H1 (cell line): Measurements from ENCODE around the gene HAGH. TPM values are rescaled to one million over a fixed set of nuclear protein-coding genes. Genes with fewer than 3 reads are reported as not detected.

Experiments used
- CTCF ChIA-PET: fragments of 300-600 bp; sonication (Branson Sonifier 250); formaldehyde crosslinking; loops from one replicate; lab custom pipeline; 2021; ENCODE audit not compliant: partially characterized antibody; lab: Charles Lee
- POLR2A ChIA-PET: fragments of 300-600 bp; sonication (Branson Sonifier 250); formaldehyde crosslinking; loops from one replicate; lab custom pipeline; 2021; ENCODE audit warnings: inconsistent platforms; ENCODE audit not compliant: partially characterized antibody; lab: Charles Lee
- DNase-seq, 2 experiments: peaks; one replicate each; pipeline versions ENCODE4 v3.0.0 to v3.0.0-alpha.2; 2010 to 2022; ENCODE audit warnings: low spot score in 2 of 2, low read depth in 1 of 2, mixed read lengths in 1 of 2
- FAIRE-seq: peaks from 2 replicates; lab custom pipeline; 2011; peaks lifted over from hg19 to GRCh38; lab: Jason Lieb, UNC
- H2AFZ ChIP-seq: 2 replicates; pipeline ENCODE4 v1.8.1; 2012; ENCODE audit warnings: low read length, inconsistent platforms
- H2AK5ac ChIP-seq: 2 replicates; pipeline ENCODE4 v1.6.1; 2013; ENCODE audit warnings: low read depth, low read length
- H2BK120ac ChIP-seq: replicated peaks from 2 replicates; pipeline ENCODE3; 2013; ENCODE audit warnings: low read depth, low read length, inconsistent platforms
- H2BK12ac ChIP-seq: 2 replicates; pipeline ENCODE4 v1.6.1; 2013; ENCODE audit warnings: low read depth, low read length
- H2BK15ac ChIP-seq: 2 replicates; pipeline ENCODE4 v1.6.1; 2013; ENCODE audit warnings: low read length
- H2BK20ac ChIP-seq: 2 replicates; pipeline ENCODE4 v1.6.1; 2013; ENCODE audit warnings: low read length
- H2BK5ac ChIP-seq: 2 replicates; pipeline ENCODE4 v1.6.1; 2013; ENCODE audit warnings: low read depth, low read length
- H3K14ac ChIP-seq: 2 replicates; pipeline ENCODE4 v1.6.1; 2013; ENCODE audit warnings: inconsistent platforms; ENCODE audit not compliant: insufficient read length
- H3K18ac ChIP-seq: 2 replicates; pipeline ENCODE4 v1.6.1; 2013; ENCODE audit warnings: low read length; ENCODE audit errors: extremely low read depth
- H3K23ac ChIP-seq: 2 replicates; pipeline ENCODE4 v1.6.1; 2013; ENCODE audit warnings: inconsistent platforms; ENCODE audit not compliant: insufficient read length
- H3K23me2 ChIP-seq: 2 replicates; pipeline ENCODE4 v1.6.1; 2013; ENCODE audit warnings: low read depth, low read length
- H3K27ac ChIP-seq: 2 replicates; pipeline ENCODE4 v1.6.1; 2011; ENCODE audit warnings: low read depth, low read length, inconsistent platforms
- H3K27me3 ChIP-seq, 4 experiments: replicated peaks in 1 of 4; 1 replicate in 1 of 4; 2 replicates in 3 of 4; pipeline versions ENCODE4 v1.6.1 to v1.8.1; 2011 to 2013; ENCODE audit warnings: low read length in 3 of 4, mild to moderate bottlenecking in 3 of 4, inconsistent platforms in 2 of 4, mixed read lengths in 2 of 4, moderate library complexity in 1 of 4; ENCODE audit not compliant: control insufficient read depth in 3 of 4, insufficient read depth in 3 of 4; ENCODE audit errors: extremely low read depth in 1 of 4
- H3K36me3 ChIP-seq, 4 experiments: 2 replicates each; pipeline versions ENCODE4 v1.6.1 to v1.8.1; 2011 to 2013; ENCODE audit warnings: mild to moderate bottlenecking in 4 of 4, low read length in 3 of 4, moderate library complexity in 2 of 4, control low read depth in 1 of 4, inconsistent platforms in 1 of 4; ENCODE audit not compliant: insufficient read depth in 4 of 4, control insufficient read depth in 2 of 4
- H3K4ac ChIP-seq: replicated peaks from 2 replicates; pipeline ENCODE3; 2013; ENCODE audit warnings: low read length, low read depth, mixed read lengths, inconsistent platforms; ENCODE audit not compliant: insufficient read length
- H3K4me1 ChIP-seq, 4 experiments: replicated peaks in 1 of 4; 1 replicate in 1 of 4; 2 replicates in 3 of 4; pipeline versions ENCODE4 v1.6.1 to v1.8.1; 2011 to 2013; ENCODE audit warnings: low read length in 3 of 4, inconsistent platforms in 2 of 4, mixed read lengths in 1 of 4; ENCODE audit not compliant: insufficient read depth in 4 of 4, control insufficient read depth in 3 of 4
- H3K4me2 ChIP-seq, 2 experiments: 2 replicates each; pipeline versions ENCODE4 v1.6.1 to v1.8.1; 2011 to 2013; ENCODE audit warnings: low read depth in 2 of 2, low read length in 2 of 2, control low read depth in 1 of 2, inconsistent platforms in 1 of 2, mild to moderate bottlenecking in 1 of 2; ENCODE audit not compliant: insufficient read depth in 1 of 2
- H3K4me3 ChIP-seq, 4 experiments: fragments of 200-600, 300-600 bp in 1 of 4; sonication (generic), shearing (Covaris generic), sonication (Bioruptor Twin) in 1 of 4; 2 replicates each; pipeline versions ENCODE4 v1.5.1 to v1.8.1; 2011 to 2016; ENCODE audit warnings: low read length in 4 of 4, low read depth in 3 of 4, control low read depth in 2 of 4, inconsistent platforms in 2 of 4, mild to moderate bottlenecking in 2 of 4, mixed read lengths in 1 of 4, moderate library complexity in 1 of 4; ENCODE audit not compliant: insufficient read depth in 2 of 4; ENCODE audit errors: extremely low read depth in 1 of 4
- H3K56ac ChIP-seq: replicated peaks from 2 replicates; pipeline ENCODE3; 2013; ENCODE audit warnings: low read depth, mild to moderate bottlenecking, mixed read lengths, low read length, inconsistent platforms; ENCODE audit not compliant: insufficient read length
- H3K79me1 ChIP-seq: 2 replicates; pipeline ENCODE4 v1.6.1; 2013; ENCODE audit warnings: low read depth, low read length, control low read depth
- H3K79me2 ChIP-seq, 2 experiments: 2 replicates each; pipeline versions ENCODE4 v1.6.1 to v1.8.1; 2012 to 2013; ENCODE audit warnings: low read length in 2 of 2, mild to moderate bottlenecking in 2 of 2, inconsistent platforms in 1 of 2; ENCODE audit not compliant: insufficient read depth in 2 of 2, control insufficient read depth in 1 of 2
- H3K9ac ChIP-seq, 4 experiments: replicated peaks in 1 of 4; 1 replicate in 1 of 4; 2 replicates in 3 of 4; pipeline versions ENCODE4 v1.6.1 to v1.8.1; 2011 to 2013; ENCODE audit warnings: low read depth in 3 of 4, low read length in 3 of 4, control low read depth in 2 of 4, mild to moderate bottlenecking in 2 of 4, moderate library complexity in 2 of 4, inconsistent platforms in 1 of 4; ENCODE audit errors: extremely low read depth in 1 of 4
- H3K9me3 ChIP-seq, 2 experiments: 2 replicates each; pipeline versions ENCODE4 v1.6.1 to v1.8.1; 2012 to 2013; ENCODE audit warnings: mild to moderate bottlenecking in 2 of 2, moderate library complexity in 2 of 2, control low read depth in 1 of 2, inconsistent platforms in 1 of 2, low read depth in 1 of 2, low read length in 1 of 2, mixed read lengths in 1 of 2; ENCODE audit not compliant: insufficient read depth in 2 of 2
- H4K20me1 ChIP-seq, 2 experiments: replicated peaks in 1 of 2; 2 replicates each; pipeline versions ENCODE3 to v1.8.1; 2011 to 2013; ENCODE audit warnings: inconsistent platforms in 2 of 2, low read length in 2 of 2, mild to moderate bottlenecking in 1 of 2; ENCODE audit not compliant: insufficient read depth in 2 of 2, control insufficient read depth in 1 of 2
- H4K5ac ChIP-seq: 2 replicates; pipeline ENCODE4 v1.6.1; 2013; ENCODE audit warnings: low read length, low read depth, mixed read lengths, inconsistent platforms; ENCODE audit not compliant: insufficient read length
- H4K8ac ChIP-seq: 2 replicates; pipeline ENCODE4 v1.8.0; 2013; ENCODE audit warnings: mild to moderate bottlenecking, moderate library complexity, low read length, inconsistent platforms; ENCODE audit not compliant: insufficient read depth; ENCODE audit errors: extremely low read depth
- H4K91ac ChIP-seq: replicated peaks from 2 replicates; pipeline ENCODE3; 2013; ENCODE audit warnings: low read length, mixed read lengths, inconsistent platforms; ENCODE audit not compliant: insufficient read length
- ATF2 ChIP-seq: IDR thresholded peaks from 2 replicates; pipeline ENCODE4 v1.6.1; 2012; ENCODE audit warnings: low read length, inconsistent platforms
- BCL11A ChIP-seq, 2 experiments: IDR thresholded peaks; one replicate each; pipeline ENCODE4 v1.6.1; 2011; ENCODE audit warnings: low read depth in 2 of 2, low read length in 2 of 2, mild to moderate bottlenecking in 2 of 2
- EGR1 ChIP-seq: IDR thresholded peaks from 2 replicates; pipeline ENCODE4 v1.6.1; 2011; ENCODE audit warnings: low read depth, low read length, borderline replicate concordance
- EP300 ChIP-seq, 2 experiments: IDR thresholded peaks; 1 replicate in 1 of 2; 2 replicates in 1 of 2; pipeline ENCODE4 v1.6.1; 2011 to 2012; ENCODE audit warnings: low read depth in 2 of 2, low read length in 2 of 2, mild to moderate bottlenecking in 2 of 2, borderline replicate concordance in 1 of 2, inconsistent platforms in 1 of 2, moderate library complexity in 1 of 2
- POLR2AphosphoS5 ChIP-seq: IDR thresholded peaks from 2 replicates; pipeline ENCODE4 v1.6.1; 2011; ENCODE audit warnings: low read depth, low read length
- RNF2 ChIP-seq: fragments of 200-900, 300-1000 bp; sonication (generic); IDR thresholded peaks from 2 replicates; pipeline ENCODE4 v1.7.1; 2016; ENCODE audit warnings: borderline replicate concordance, low read depth, mild to moderate bottlenecking, antibody characterized with exemption, low read length; ENCODE audit not compliant: poor library complexity, severe bottlenecking; ENCODE audit errors: missing control alignments
- RXRA ChIP-seq: IDR thresholded peaks from 2 replicates; pipeline ENCODE4 v1.6.1; 2011; ENCODE audit warnings: low read depth, mild to moderate bottlenecking, low read length, moderate library complexity; ENCODE audit not compliant: insufficient read depth
- SIX5 ChIP-seq: IDR thresholded peaks from 2 replicates; pipeline ENCODE4 v1.6.1; 2011; ENCODE audit warnings: mild to moderate bottlenecking, low read depth, low read length
- TAF1 ChIP-seq: IDR thresholded peaks from 2 replicates; pipeline ENCODE4 v1.6.1; 2011; ENCODE audit warnings: mild to moderate bottlenecking, low read depth, low read length
- ZNF274 ChIP-seq: IDR thresholded peaks from 2 replicates; pipeline ENCODE4 v1.7.0; 2012; ENCODE audit warnings: low read length, borderline replicate concordance; ENCODE audit errors: extremely low read depth
- WGBS, 2 experiments: shearing (Covaris generic) in 1 of 2; methylation state at CpG; one replicate each; pipeline versions ENCODE4 v1.1.6 to v1.1.7; 2013 to 2015; ENCODE audit warnings: low lambda C conversion rate in 2 of 2, mixed read lengths in 2 of 2, inconsistent platforms in 1 of 2, low coverage in 1 of 2, missing lambda C conversion rate in 1 of 2; ENCODE audit not compliant: insufficient replicate concordance in 2 of 2, insufficient coverage in 1 of 2, insufficient read length in 1 of 2; ENCODE audit errors: extremely low coverage in 1 of 2, missing lambda C conversion rate in 1 of 2; 5-methylcytosine and 5-hydroxymethylcytosine counted together
- polyA plus RNA-seq, 7 experiments: library from polyadenylated mRNA; depleted of rRNA in 3 of 7; stranded (reverse) in 5 of 7; unstranded in 2 of 7; fragments of >200 nt in 5 of 7; fragments of 200-250 nt in 2 of 7; gene quantifications; 1 replicate in 5 of 7; 2 replicates in 1 of 7; 4 replicates in 1 of 7; pipeline versions ENCODE4 v1.2.1 to v1.2.3, GENCODE V29; 2011 to 2013; ENCODE audit warnings: missing spikeins in 2 of 7, mixed read lengths in 2 of 7
- total RNA-seq: library from RNA; stranded (reverse); fragmentation: NEBNext Ultra II Directional; extraction: Animal tissue kit (Norgen Biotek cat#: 25700); gene quantifications from 2 replicates; pipeline ENCODE4 v1.2.1, GENCODE V29; 2021

The HAGH gene
- total and polyA plus RNA-seq, 2 of the 8 experiments (the other 6 are each of a cell fraction or from before 2014, with no cell fraction given) = 28.7 to 40.6 TPM

DNA sequence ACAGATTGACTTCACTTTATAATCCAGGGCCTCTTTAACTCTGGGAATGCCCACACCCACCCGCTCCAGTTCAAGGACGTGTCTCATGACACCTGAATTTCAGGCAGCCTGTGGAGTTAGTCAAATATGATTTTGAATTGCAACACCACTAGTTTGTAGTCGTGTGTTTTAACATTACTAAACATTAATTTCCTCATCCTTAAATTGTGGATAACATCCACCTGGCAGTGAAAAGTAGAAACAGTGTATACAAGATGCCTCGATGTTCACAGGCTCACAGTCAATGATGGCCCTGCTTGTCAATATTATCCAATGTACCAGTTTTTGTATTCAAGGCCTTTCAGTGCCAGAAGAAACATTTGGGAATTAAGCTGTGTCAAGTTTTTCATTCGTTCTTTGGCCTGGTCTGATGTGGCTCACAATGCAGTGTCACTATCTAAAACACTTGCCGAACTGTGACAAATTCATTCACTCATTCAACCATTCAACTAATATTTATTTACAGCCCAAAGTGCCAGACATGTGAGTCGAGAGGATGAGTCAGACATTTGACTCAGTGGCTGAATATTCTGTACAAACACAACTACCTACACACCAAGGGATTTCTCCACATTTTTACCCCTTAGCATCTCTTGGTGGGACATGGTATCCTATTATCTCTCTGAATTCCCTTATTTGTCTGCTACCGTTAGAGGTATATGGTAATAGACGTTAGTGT, 43.9 kb upstream of the HAGH start:
- Histone ChIP-seq H4K5ac (no peak overlapping the region), H3K23me2 (no peaks in the 10 kb centered on the region), H3K27ac (no peak overlapping the region), H2BK15ac (no peak overlapping the region), H3K27me3 (peaks cover 0 to 14% (median 6%) of the 10 kb centered on the region in 4 experiments; a peak in 6 of 7 replicates), H2BK5ac (no peak overlapping the region), H3K36me3 (no peaks in the 10 kb centered on the region), H3K23ac (no peak overlapping the region), H3K9me3 (no peaks in the 10 kb centered on the region), H2AFZ (no peak overlapping the region), H3K4me3 (no peak overlapping the region), H3K4ac (no peak overlapping the region), H3K9ac (peak overlapping the region in 1 of 4 experiments; percentile 49; a peak in 1 of 7 replicates), H3K4me2 (no peak overlapping the region), H2BK12ac (no peak overlapping the region), H3K79me2 (no peaks in the 10 kb centered on the region), H4K20me1 (no peaks in the 10 kb centered on the region), H3K79me1 (no peaks in the 10 kb centered on the region), H3K18ac (no peak overlapping the region), H3K4me1 (peaks cover 0 to 4% (median 0%) of the 10 kb centered on the region in 4 experiments; a peak in 1 of 7 replicates), H2BK120ac (no peak overlapping the region), H4K91ac (no peak overlapping the region), H4K8ac (no peak overlapping the region), H2AK5ac (no peak overlapping the region), H3K14ac (no peak overlapping the region), H3K56ac (no peak overlapping the region), H2BK20ac (no peak overlapping the region)
- DNase-seq (no peak), FAIRE-seq (no peak)
- CTCF ChIA-PET = interaction anchor here (0.9 to 2.9 kb wide), 7 partner anchors 8 to 134 kb away, joined by 3 to 13 read pairs (median 5); no protein-coding TSS in a partner anchor
- POLR2A ChIA-PET = interaction anchor here (0.9 to 3.8 kb wide), 2 partner anchors 94 to 95 kb away, joined by 3 to 12 read pairs; partner anchors contain the start of gene RPS2
- WGBS, 2 experiments = 70% methylated on average over 9 of the region's 9 CpGs; no CpG with 5 or more reads in 1 of the 2 experiments
- no peak for TF ChIP-seq TAF1
- no peak for TF ChIP-seq BCL11A (IDR thresholded peaks at IDR 0.05; ENCODE audit: low read depth in 2 of 2, low read length in 2 of 2)
- TF ChIP-seq RXRA = no peak
- no peak for TF ChIP-seq POLR2AphosphoS5
- no peak for TF ChIP-seq SIX5
- no peak for TF ChIP-seq EGR1
- no peak for TF ChIP-seq EP300 (IDR thresholded peaks at IDR 0.05; ENCODE audit: borderline replicate concordance in 1 of 2, low read depth in 2 of 2, low read length in 2 of 2)
- no peak for TF ChIP-seq ZNF274
- TF ChIP-seq ATF2 = no peak
- TF ChIP-seq RNF2 = no peak
